Neuron (in vitro differentiated cells): Measurements from ENCODE around the gene ALK.

Source experiments
- H2AFZ ChIP-seq: one replicate; pipeline ENCODE4 v1.6.1; 2013; ENCODE audit warnings: low read depth, mild to moderate bottlenecking, inconsistent platforms, low read length, moderate library complexity
- H3K27me3 ChIP-seq: one replicate; pipeline ENCODE4 v1.6.1; 2013; ENCODE audit warnings: low read length; ENCODE audit not compliant: insufficient read depth
- H3K36me3 ChIP-seq: one replicate; pipeline ENCODE4 v1.6.1; 2013; ENCODE audit warnings: low read length; ENCODE audit not compliant: insufficient read depth
- H3K4me1 ChIP-seq: one replicate; pipeline ENCODE4 v1.6.1; 2013; ENCODE audit warnings: low read length; ENCODE audit not compliant: insufficient read depth
- H3K4me3 ChIP-seq: 2 replicates; pipeline ENCODE4 v1.5.1; 2013; ENCODE audit warnings: mild to moderate bottlenecking, low read length, moderate library complexity
- H3K9me3 ChIP-seq: one replicate; pipeline ENCODE4 v1.6.1; 2013; ENCODE audit warnings: low read length

The ALK gene

GRCh38 chr2:29518646-29519337 lies 402.6 kb downstream of the ALK start:
- no peaks in the 10 kb centered on the region for H3K9me3 ChIP-seq
- no peak overlapping the region for H2AFZ ChIP-seq
- H3K36me3 ChIP-seq, result no peaks in the 10 kb centered on the region
- no peaks in the 10 kb centered on the region for H3K27me3 ChIP-seq
- H3K4me1 ChIP-seq, result no peaks in the 10 kb centered on the region
- no peak overlapping the region for H3K4me3 ChIP-seq

- H3K4me1 ChIP-seq, result no peaks in the 10 kb centered on the region
- H2AFZ ChIP-seq, result no peak overlapping the region
- H3K27me3 ChIP-seq, result no peaks in the 10 kb centered on the region
- no peaks in the 10 kb centered on the region for H3K9me3 ChIP-seq
- no peak overlapping the region for H3K4me3 ChIP-seq
- H3K36me3 ChIP-seq, result no peaks in the 10 kb centered on the region
Measured at GRCh38 chr2:29518010-29518409, 403.4 kb downstream of the ALK start.

GRCh38 chr2:29517413-29517812 lies 404.0 kb downstream of the ALK start:
- Histone ChIP-seq H3K4me1 (no peaks in the 10 kb centered on the region), H3K36me3 (no peaks in the 10 kb centered on the region), H3K4me3 (no peak overlapping the region), H3K9me3 (no peaks in the 10 kb centered on the region), H2AFZ (no peak overlapping the region), H3K27me3 (no peaks in the 10 kb centered on the region)

GRCh38 chr2:29516767-29517166 lies 404.6 kb downstream of the ALK start:
- no peaks in the 10 kb centered on the region for H3K36me3 ChIP-seq
- H3K27me3 ChIP-seq, result no peaks in the 10 kb centered on the region
- H2AFZ ChIP-seq, result no peak overlapping the region
- H3K9me3 ChIP-seq, result no peaks in the 10 kb centered on the region
- no peak overlapping the region for H3K4me3 ChIP-seq
- no peaks in the 10 kb centered on the region for H3K4me1 ChIP-seq

GRCh38 chr2:29509878-29510277 lies 411.5 kb downstream of the ALK start:
- Histone ChIP-seq H3K36me3 (no peaks in the 10 kb centered on the region), H3K4me1 (no peaks in the 10 kb centered on the region), H3K27me3 (no peaks in the 10 kb centered on the region), H3K4me3 (no peak overlapping the region), H3K9me3 (no peaks in the 10 kb centered on the region), H2AFZ (no peak overlapping the region)

- H3K9me3 ChIP-seq, result no peaks in the 10 kb centered on the region
- H3K27me3 ChIP-seq, result no peaks in the 10 kb centered on the region
- no peaks in the 10 kb centered on the region for H3K36me3 ChIP-seq
- H3K4me3 ChIP-seq, result no peak overlapping the region
- H3K4me1 ChIP-seq, result no peaks in the 10 kb centered on the region
- no peak overlapping the region for H2AFZ ChIP-seq
Measured at GRCh38 chr2:29509397-29509796, 412.0 kb downstream of the ALK start.

- H2AFZ ChIP-seq, result no peak overlapping the region
- no peaks in the 10 kb centered on the region for H3K27me3 ChIP-seq
- no peak overlapping the region for H3K4me3 ChIP-seq
- no peaks in the 10 kb centered on the region for H3K4me1 ChIP-seq
- no peaks in the 10 kb centered on the region for H3K9me3 ChIP-seq
- H3K36me3 ChIP-seq, result no peaks in the 10 kb centered on the region
Measured at GRCh38 chr2:29504746-29505145, 416.6 kb downstream of the ALK start.

GRCh38 chr2:29502460-29502911 lies 418.9 kb downstream of the ALK start:
- H3K27me3 ChIP-seq, result no peaks in the 10 kb centered on the region
- no peak overlapping the region for H3K4me3 ChIP-seq
- H3K36me3 ChIP-seq, result no peaks in the 10 kb centered on the region
- peaks cover 12% of the 10 kb centered on the region for H3K4me1 ChIP-seq
- no peaks in the 10 kb centered on the region for H3K9me3 ChIP-seq
- no peak overlapping the region for H2AFZ ChIP-seq

GRCh38 chr2:29497375-29497774 lies 424.0 kb downstream of the ALK start:
- H2AFZ ChIP-seq, result no peak overlapping the region
- H3K27me3 ChIP-seq, result no peaks in the 10 kb centered on the region
- H3K4me3 ChIP-seq, result no peak overlapping the region
- peaks cover 22% of the 10 kb centered on the region for H3K4me1 ChIP-seq
- no peaks in the 10 kb centered on the region for H3K36me3 ChIP-seq
- no peaks in the 10 kb centered on the region for H3K9me3 ChIP-seq

- H3K4me3 ChIP-seq, result no peak overlapping the region
- H3K4me1 ChIP-seq, result peaks cover 22% of the 10 kb centered on the region
- no peaks in the 10 kb centered on the region for H3K9me3 ChIP-seq
- H3K27me3 ChIP-seq, result no peaks in the 10 kb centered on the region
- H3K36me3 ChIP-seq, result no peaks in the 10 kb centered on the region
- no peak overlapping the region for H2AFZ ChIP-seq
Measured at GRCh38 chr2:29496198-29496597, 425.2 kb downstream of the ALK start.

GRCh38 chr2:29495536-29496060 lies 425.8 kb downstream of the ALK start:
- H3K36me3 ChIP-seq, result no peaks in the 10 kb centered on the region
- H3K4me3 ChIP-seq, result no peak overlapping the region
- H3K27me3 ChIP-seq, result no peaks in the 10 kb centered on the region
- H3K9me3 ChIP-seq, result no peaks in the 10 kb centered on the region
- H3K4me1 ChIP-seq, result peaks cover 22% of the 10 kb centered on the region
- H2AFZ ChIP-seq, result no peak overlapping the region

- Histone ChIP-seq H3K4me3 (no peak overlapping the region), H3K9me3 (no peaks in the 10 kb centered on the region), H3K4me1 (peaks cover 24% of the 10 kb centered on the region), H3K36me3 (no peaks in the 10 kb centered on the region), H2AFZ (no peak overlapping the region), H3K27me3 (no peaks in the 10 kb centered on the region)
Measured at GRCh38 chr2:29495068-29495467, 426.3 kb downstream of the ALK start.

- Histone ChIP-seq H3K4me3 (no peak overlapping the region), H3K36me3 (no peaks in the 10 kb centered on the region), H3K9me3 (no peaks in the 10 kb centered on the region), H3K27me3 (no peaks in the 10 kb centered on the region), H2AFZ (no peak overlapping the region), H3K4me1 (peaks cover 16% of the 10 kb centered on the region)
Measured at GRCh38 chr2:29492701-29493100, 428.7 kb downstream of the ALK start.

- no peak overlapping the region for H2AFZ ChIP-seq
- H3K4me1 ChIP-seq, result peaks cover 3% of the 10 kb centered on the region
Measured at GRCh38 chr2:29490045-29490444, 431.3 kb downstream of the ALK start.

More at GRCh38 chr2:29490045-29490444, 431.3 kb downstream of the ALK start:
- Histone ChIP-seq H3K4me3 (no peak overlapping the region), H3K27me3 (no peaks in the 10 kb centered on the region), H3K36me3 (no peaks in the 10 kb centered on the region), H3K9me3 (no peaks in the 10 kb centered on the region)
